HT-29 (cell line): ENCODE data around the gene FZR1. TPM values are rescaled to one million over a fixed set of nuclear protein-coding genes. Genes with fewer than 3 reads are reported as not detected.

Experiments used
- DNase-seq: peaks from one replicate; pipeline ENCODE4 v3.0.0-alpha.2; 2015; ENCODE audit warnings: low spot score
- total RNA-seq: library from RNA; depleted of rRNA; stranded (reverse); fragments of >200 nt; shearing (Covaris generic); gene quantifications from 2 replicates; pipeline ENCODE4 v1.2.3, GENCODE V29; 2014; rRNA removed

Gene FZR1
- total RNA-seq: 49.8 and 62.5 TPM in 2 replicates

DNA sequence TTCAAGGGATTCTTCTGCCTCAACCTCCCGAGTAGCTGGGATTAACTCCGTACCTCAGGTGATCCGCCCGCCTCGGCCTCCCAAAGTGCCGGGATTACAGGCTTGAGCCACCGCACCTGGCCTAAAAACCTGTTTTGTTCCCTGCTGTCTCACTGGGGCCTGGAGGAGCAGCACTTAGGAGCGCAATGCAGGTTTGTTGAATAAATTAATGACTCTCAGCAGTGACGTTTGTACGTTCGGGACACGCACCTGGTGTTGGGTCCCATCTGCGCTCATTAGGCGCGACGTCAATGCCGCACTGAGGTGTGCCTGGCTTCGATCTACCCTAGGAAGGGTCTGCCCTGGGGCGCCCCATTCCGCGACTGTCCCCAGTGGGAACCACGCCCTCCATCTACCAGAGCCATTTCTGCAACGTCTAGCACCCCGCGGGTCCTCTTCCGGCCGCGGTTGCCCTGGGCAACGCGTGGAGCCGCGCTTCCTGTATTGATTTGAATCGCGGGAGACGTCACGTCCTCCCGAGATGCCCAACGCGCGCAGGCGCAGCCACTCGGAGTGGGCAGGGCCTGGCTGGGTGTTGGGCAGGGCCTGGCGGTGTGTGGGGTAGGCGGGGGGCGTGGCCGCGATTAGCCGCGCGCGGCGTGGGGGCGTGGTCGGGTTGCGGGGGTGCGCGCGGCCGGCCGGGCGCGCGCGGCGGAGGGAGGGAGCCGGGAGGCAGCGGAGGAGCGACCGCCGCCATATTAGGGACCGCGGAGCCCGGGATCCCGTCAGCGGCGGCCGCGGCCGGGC is at the start of gene FZR1:
TSS of gene FZR1 (plus strand) at position 714 of the 786 bp plus-strand sequence. CDS start 16,679 bp downstream, outside the sequence.
- peak; percentile 95 for DNase-seq

DNA sequence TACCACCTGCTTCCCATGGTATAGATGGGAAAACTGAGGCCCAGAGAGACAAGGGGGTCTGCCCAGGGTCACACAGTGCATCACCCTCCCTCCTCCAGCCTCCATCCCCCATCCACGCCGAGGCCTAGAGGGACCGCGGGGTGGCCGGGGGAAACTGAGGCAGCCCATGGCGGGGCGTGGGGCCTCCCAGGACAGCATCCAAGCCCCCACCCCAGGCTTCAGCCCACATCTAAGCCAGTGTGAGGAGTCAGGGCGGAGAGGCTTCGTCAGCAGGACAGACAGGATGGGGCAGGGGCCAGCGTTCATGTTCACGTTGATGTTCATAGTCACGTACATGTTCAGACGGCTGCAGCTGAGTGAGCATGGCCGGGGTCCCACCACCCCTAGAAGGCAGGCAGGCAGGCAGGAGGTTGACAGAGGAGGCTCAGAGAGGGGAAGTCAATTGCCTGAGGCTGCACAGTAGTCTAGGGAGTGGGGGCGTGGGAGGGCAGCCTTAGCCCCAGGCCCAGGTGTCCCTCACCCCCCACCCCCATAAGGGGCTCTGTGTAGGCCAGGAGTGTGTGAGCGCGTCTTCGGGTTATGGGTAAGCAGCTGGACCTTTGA is 49.1 kb upstream of the FZR1 start:
- no peak for DNase-seq

- DNase-seq: no peak
Observed at GRCh38 chr19:3457528-3458228, 48.4 kb upstream of the FZR1 start.

DNA sequence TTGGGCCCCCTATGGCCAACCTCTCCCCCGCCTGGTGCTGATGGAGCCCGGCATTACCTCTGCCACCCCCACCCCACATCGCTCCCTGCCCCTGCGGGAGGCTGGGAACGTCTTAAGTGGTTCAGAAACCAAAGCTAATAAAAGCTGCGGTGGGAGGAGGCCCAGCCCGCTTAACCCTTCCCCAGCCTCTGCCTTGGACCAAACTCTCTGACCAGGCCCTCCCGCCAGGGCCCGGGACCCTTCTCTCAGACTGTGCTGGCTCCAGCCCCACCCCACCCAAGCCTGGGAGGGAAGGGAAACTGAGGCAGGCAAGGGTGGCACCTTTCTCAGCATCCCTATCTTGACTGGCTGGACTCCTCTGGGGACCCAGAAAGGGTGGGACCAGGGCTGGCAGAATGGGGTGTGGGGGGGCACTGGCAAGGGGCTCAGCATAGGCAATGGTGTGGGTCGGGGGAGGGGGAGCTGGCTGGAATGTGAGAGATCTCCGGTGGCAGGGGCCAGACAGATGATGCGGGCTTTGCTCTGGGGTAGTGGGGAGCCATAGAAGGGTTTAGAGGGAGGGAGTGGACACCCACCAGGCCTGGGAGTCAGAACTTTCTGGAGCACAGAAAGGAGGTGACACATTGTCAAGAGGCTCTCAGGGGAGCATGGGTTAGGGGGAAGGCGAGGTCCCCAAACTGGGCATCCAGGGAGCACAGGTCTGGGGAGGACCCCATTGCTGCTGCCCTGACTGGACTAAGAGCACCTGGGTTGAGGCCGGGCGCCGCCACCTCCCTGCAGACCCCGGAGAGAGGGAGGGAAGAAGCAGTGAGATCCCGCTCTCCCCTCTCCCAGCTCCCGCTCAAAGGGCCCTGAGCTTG is 47.7 kb upstream of the FZR1 start:
- DNase-seq: no peak

- no peak for DNase-seq
Observed at GRCh38 chr19:3459089-3459881, 46.8 kb upstream of the FZR1 start.

- no peak for DNase-seq
Observed at GRCh38 chr19:3459965-3460582, 46.0 kb upstream of the FZR1 start.

GRCh38 chr19:3462991-3463713 is 43.0 kb upstream of the FZR1 start:
- DNase-seq: no peak

- DNase-seq: no peak
Observed at GRCh38 chr19:3463714-3464586, 42.2 kb upstream of the FZR1 start.

GRCh38 chr19:3464587-3465235 is 41.4 kb upstream of the FZR1 start:
- DNase-seq: no peak

DNA sequence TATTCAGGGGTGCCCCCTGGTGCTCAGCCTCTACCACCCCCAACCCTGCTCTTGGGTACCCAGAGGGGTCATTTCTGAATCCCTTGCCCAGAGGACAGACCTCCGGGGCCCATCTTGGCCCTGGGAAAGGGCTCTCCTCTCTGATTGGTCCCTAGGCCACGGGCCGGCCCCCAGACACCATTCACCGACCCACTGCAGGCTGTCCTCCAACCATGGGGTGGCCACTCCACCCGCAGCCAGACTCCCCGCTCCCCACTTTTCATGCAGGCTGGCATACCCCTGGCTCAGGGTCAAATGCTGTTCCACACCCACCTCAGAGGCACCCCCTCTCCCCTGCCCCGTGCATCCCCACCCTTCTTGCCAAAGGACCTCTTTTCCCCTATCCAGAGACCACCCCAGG is 40.6 kb upstream of the FZR1 start:
- no peak for DNase-seq

- DNase-seq: no peak
Observed at GRCh38 chr19:3466635-3467034, 39.5 kb upstream of the FZR1 start.

GRCh38 chr19:3467437-3468198 is 38.5 kb upstream of the FZR1 start:
- DNase-seq: no peak

DNA sequence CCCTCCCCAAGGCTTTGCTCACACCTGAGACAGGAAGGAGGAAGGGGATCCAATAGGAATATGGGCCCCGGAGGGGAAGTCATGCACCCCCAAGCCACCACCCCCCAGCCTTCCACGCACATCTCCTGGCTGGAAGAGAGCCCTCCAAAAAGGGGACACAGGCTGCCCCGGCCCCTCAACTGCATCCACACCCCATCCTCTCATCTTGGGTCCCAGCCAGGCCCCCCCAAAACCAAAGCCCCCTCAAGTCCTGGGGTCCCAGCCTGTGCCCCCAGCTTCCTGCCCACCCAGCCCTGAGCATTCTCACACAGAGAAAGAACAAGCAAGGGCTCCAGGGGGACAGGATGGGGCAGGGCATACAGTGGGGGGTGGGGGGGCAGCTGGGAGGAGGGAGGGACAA is 37.9 kb upstream of the FZR1 start:
- no peak for DNase-seq

DNA sequence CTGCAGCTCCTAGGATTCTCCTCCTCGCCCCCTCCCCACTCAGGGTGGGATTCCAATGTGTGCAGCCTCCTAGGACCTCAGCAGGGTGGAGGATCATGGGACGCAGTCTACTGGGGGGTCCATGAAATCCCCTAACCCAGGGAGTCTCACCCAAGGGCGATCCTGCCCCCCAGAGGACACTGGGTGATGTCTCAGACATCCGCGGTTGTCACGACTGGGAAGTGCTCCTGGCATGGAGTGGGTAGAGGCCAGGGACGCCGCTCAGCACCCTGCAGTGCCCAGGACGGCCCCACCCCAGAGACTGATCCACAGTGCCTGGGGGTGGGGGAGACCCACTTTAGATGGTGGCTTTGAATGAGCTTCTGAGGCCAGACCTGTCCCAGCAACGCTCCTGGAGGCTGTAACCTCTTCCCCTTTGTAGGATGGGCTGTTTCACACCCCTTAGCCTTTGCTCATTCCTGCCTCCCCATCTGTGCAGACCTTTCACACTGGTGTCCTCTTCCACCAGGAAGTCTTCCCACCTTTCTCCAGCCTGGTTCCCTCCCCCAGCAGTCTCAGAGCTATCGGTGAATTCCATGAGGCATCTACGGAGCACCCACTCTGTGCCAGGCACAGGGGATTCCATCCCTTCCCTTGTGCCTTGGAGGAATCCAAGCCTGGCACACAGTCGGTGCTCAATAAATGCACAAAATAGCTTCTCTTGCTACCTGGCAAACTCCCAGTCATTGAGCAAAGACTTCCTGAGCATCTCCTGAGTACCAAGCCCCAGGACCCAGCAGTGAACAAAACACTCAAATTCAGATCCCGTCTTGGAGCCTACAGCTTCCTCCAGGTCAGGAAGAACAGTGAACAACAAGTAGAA is 36.2 kb upstream of the FZR1 start:
- peak; percentile 5 for DNase-seq

DNA sequence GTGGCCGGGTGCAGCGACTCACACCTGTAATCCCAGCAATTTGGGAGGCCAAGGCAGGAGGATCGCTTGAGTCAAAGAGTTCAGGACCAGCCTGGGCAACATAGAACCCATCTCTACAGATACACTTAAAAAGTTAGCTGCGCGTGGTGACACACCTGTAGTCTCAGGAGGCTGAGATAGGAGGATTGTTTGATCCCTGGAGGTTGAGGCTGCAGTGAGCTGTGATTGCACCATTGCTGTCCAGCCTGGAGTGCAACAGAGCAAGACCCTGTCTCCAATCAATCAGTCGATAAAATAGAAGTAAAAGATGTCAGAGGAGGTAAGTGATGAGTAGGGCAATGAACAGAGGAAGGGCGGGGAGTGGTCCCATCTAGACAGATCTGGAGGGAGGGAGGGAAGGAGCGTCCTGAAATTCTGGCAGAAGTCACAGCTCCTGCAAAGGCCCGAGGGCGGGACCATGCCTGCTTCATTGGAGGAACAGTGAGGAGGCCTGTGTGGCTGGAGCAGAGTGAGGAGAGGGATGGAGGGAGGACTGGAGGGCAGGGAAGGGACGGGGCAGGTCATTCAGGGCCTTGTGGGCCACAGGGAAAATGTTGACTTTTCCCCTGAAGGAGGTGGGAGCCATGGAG is 35.5 kb upstream of the FZR1 start:
- no peak for DNase-seq
